A549 (cell line): ENCODE data around the gene EXOC4. TPM values are rescaled to one million over a fixed set of nuclear protein-coding genes. Genes with fewer than 3 reads are reported as not detected.

Source experiments
- ATAC-seq, 2 experiments: fragments of 200-7000 bp in 1 of 2; fragments of >200 bp in 1 of 2; cut with Nextera tagmentation in 1 of 2; cut with Tn5 transposase in 1 of 2; 3 replicates each; pipeline versions ENCODE4 v1.8.0 to v1.9.1; 2018 to 2020; ENCODE audit warnings: mild to moderate bottlenecking in 1 of 2, moderate library complexity in 1 of 2
- CTCF ChIA-PET: fragments of 300-600 bp; sonication (Branson Sonifier 250); formaldehyde crosslinking; extraction: SDS; loops from one replicate; lab custom pipeline; 2021; ENCODE audit warnings: antibody characterized with exemption, inconsistent platforms; lab: Yijun Ruan, JAX
- POLR2A ChIA-PET: fragments of 350-600 bp; formaldehyde crosslinking; extraction: SDS; loops from one replicate; lab custom pipeline; 2021; ENCODE audit warnings: antibody characterized with exemption, inconsistent platforms; lab: Yijun Ruan, JAX
- DNase-seq, 2 experiments: peaks; one replicate each; pipeline versions ENCODE4 v3.0.0 to v3.0.0-alpha.2; 2011 to 2016; ENCODE audit warnings: low read depth in 1 of 2, low spot score in 1 of 2
- FAIRE-seq: peaks from 2 replicates; lab custom pipeline; 2011; peaks lifted over from hg19 to GRCh38; lab: Jason Lieb, UNC
- H3K27ac ChIP-seq, 2 experiments: fragments of >200 bp; sonication (Bioruptor Twin); formaldehyde crosslinking; 3 replicates each; pipeline ENCODE4 v1.5.1; 2016 to 2017
- H3K4me1 ChIP-seq: fragments of >200 bp; sonication (Bioruptor Twin); formaldehyde crosslinking; 3 replicates; pipeline ENCODE4 v1.6.1; 2016
- H3K4me2 ChIP-seq: fragments of >200 bp; sonication (Bioruptor Twin); formaldehyde crosslinking; 3 replicates; pipeline ENCODE4 v1.6.1; 2016
- H3K4me3 ChIP-seq: fragments of >200 bp; sonication (Bioruptor Twin); formaldehyde crosslinking; 3 replicates; pipeline ENCODE4 v1.5.1; 2016
- H3K9me3 ChIP-seq: fragments of >200 bp; sonication (Bioruptor Twin); formaldehyde crosslinking; 3 replicates; pipeline ENCODE4 v1.6.1; 2016
- CEBPB ChIP-seq, 2 experiments: fragments of >200 bp in 1 of 2; sonication (Bioruptor Twin) in 1 of 2; formaldehyde crosslinking in 1 of 2; IDR thresholded peaks; 2 replicates each; pipeline ENCODE4 v1.6.1; 2012 to 2016
- CHD2 ChIP-seq: fragments of 150-350 bp; IDR thresholded peaks from 2 replicates; pipeline ENCODE4 v1.6.1; 2014; ENCODE audit warnings: low read length; ENCODE audit not compliant: partially characterized antibody
- CHD4 ChIP-seq: fragments of 200-600 bp; sonication (generic); IDR thresholded peaks from 2 replicates; pipeline ENCODE4 v1.6.1; 2016; ENCODE audit warnings: antibody characterized with exemption, mild to moderate bottlenecking, borderline replicate concordance
- EHF ChIP-seq: fragments of 250-450 bp; sonication (Bioruptor Pico); IDR thresholded peaks from 2 replicates; pipeline ENCODE4 v1.5.0; 2020; ENCODE audit warnings: mild to moderate bottlenecking
- EP300 ChIP-seq, 2 experiments: fragments of >200 bp; sonication (Bioruptor Twin); formaldehyde crosslinking; IDR thresholded peaks; 2 replicates in 1 of 2; 3 replicates in 1 of 2; pipeline ENCODE4 v1.6.1; 2016 to 2017
- ESRRA ChIP-seq: fragments of 150-350 bp; IDR thresholded peaks from 2 replicates; pipeline ENCODE4 v1.6.1; 2014; ENCODE audit warnings: mild to moderate bottlenecking, low read length, borderline replicate concordance
- FOSB ChIP-seq: fragments of 250-450 bp; sonication (Bioruptor Pico); IDR thresholded peaks from 2 replicates; pipeline ENCODE4 v1.5.0; 2020; ENCODE audit warnings: mild to moderate bottlenecking, moderate library complexity
- GATA3 ChIP-seq: IDR thresholded peaks from 2 replicates; pipeline ENCODE4 v1.6.1; 2012; ENCODE audit warnings: borderline replicate concordance
- HDAC2 ChIP-seq: fragments of 200-600 bp; sonication (generic); IDR thresholded peaks from 2 replicates; pipeline ENCODE4 v1.6.1; 2016
- HEYL ChIP-seq: fragments of 250-450 bp; sonication (Bioruptor Pico); IDR thresholded peaks from 2 replicates; pipeline ENCODE4 v1.8.0; 2021; ENCODE audit warnings: mild to moderate bottlenecking, moderate library complexity
- HOXB5 ChIP-seq: fragments of 250-450 bp; sonication (Bioruptor Pico); IDR thresholded peaks from 2 replicates; pipeline ENCODE4 v1.5.0; 2020; ENCODE audit warnings: mild to moderate bottlenecking, moderate library complexity
- MAX ChIP-seq: IDR thresholded peaks from 2 replicates; pipeline ENCODE4 v1.6.1; 2012
- MAZ ChIP-seq: fragments of 150-350 bp; IDR thresholded peaks from 2 replicates; pipeline ENCODE4 v1.6.1; 2014; ENCODE audit warnings: antibody characterized with exemption, low read depth, low read length, borderline replicate concordance
- MYC ChIP-seq: IDR thresholded peaks from 2 replicates; pipeline ENCODE4 v1.6.1; 2012; ENCODE audit warnings: mild to moderate bottlenecking, inconsistent platforms, low read length, improper control_type of control experiment, borderline replicate concordance
- NR3C1 ChIP-seq: fragments of >200 bp; sonication (Bioruptor Twin); formaldehyde crosslinking; IDR thresholded peaks from 3 replicates; pipeline ENCODE4 v1.6.1; 2017
- POLR2A ChIP-seq: IDR thresholded peaks from 2 replicates; pipeline ENCODE4 v1.6.1; 2012; ENCODE audit warnings: mild to moderate bottlenecking, low read length
- POLR2AphosphoS2 ChIP-seq: conservative IDR thresholded peaks from 2 replicates; pipeline ENCODE4 v1.6.1; 2012; ENCODE audit warnings: low read length, improper control_type of control experiment, inconsistent platforms
- RAD21 ChIP-seq, 2 experiments: fragments of >200 bp in 1 of 2; sonication (Bioruptor Twin) in 1 of 2; formaldehyde crosslinking in 1 of 2; IDR thresholded peaks in 1 of 2; conservative IDR thresholded peaks in 1 of 2; 2 replicates in 1 of 2; 3 replicates in 1 of 2; pipeline ENCODE4 v1.6.1; 2012 to 2018; ENCODE audit warnings: inconsistent platforms in 1 of 2
- REST ChIP-seq: fragments of 200-600 bp; sonication (generic); IDR thresholded peaks from 2 replicates; pipeline ENCODE4 v1.6.1; 2016; ENCODE audit warnings: antibody characterized with exemption, mild to moderate bottlenecking, moderate library complexity
- RFX5 ChIP-seq: fragments of 450-650 bp; IDR thresholded peaks from 2 replicates; pipeline ENCODE4 v1.7.1; 2014; ENCODE audit warnings: antibody characterized with exemption, mild to moderate bottlenecking, moderate library complexity
- RNF2 ChIP-seq: fragments of 200-600 bp; sonication (generic); IDR thresholded peaks from 2 replicates; pipeline ENCODE4 v1.6.1; 2016; ENCODE audit warnings: low read depth, mild to moderate bottlenecking, antibody characterized with exemption, moderate library complexity, borderline replicate concordance
- SMC3 ChIP-seq: fragments of >200 bp; sonication (Bioruptor Twin); formaldehyde crosslinking; IDR thresholded peaks from 3 replicates; pipeline ENCODE4 v1.6.1; 2018; ENCODE audit warnings: inconsistent platforms
- SREBF2 ChIP-seq: fragments of 450-650 bp; IDR thresholded peaks from 2 replicates; pipeline ENCODE4 v1.6.1; 2014; ENCODE audit warnings: mild to moderate bottlenecking, moderate library complexity
- TP53 ChIP-seq: fragments of 250-450 bp; sonication (Bioruptor Pico); IDR thresholded peaks from 2 replicates; pipeline ENCODE4 v1.5.0; 2021; ENCODE audit warnings: mild to moderate bottlenecking, moderate library complexity
- ZSCAN20 ChIP-seq: fragments of 250-450 bp; sonication (Bioruptor Pico); IDR thresholded peaks from 2 replicates; pipeline ENCODE4 v1.8.0; 2022; ENCODE audit warnings: mild to moderate bottlenecking, moderate library complexity
- WGBS: methylation state at CpG from one replicate; pipeline ENCODE4 v1.1.6; 2017; ENCODE audit errors: missing lambda C conversion rate; 5-methylcytosine and 5-hydroxymethylcytosine counted together
- polyA plus RNA-seq, 4 experiments: library from polyadenylated mRNA; depleted of rRNA in 3 of 4; stranded (reverse); fragments of >200 nt; fragmentation: RNase III in 1 of 4; extraction: RNeasy Plus Mini Kit Qiagen cat#74134 plus additional on column Dnase treatment in 1 of 4; gene quantifications; 2 replicates in 3 of 4; 3 replicates in 1 of 4; pipeline ENCODE4 v1.2.3, GENCODE V29; 2011 to 2017

Gene EXOC4
- polyA plus RNA-seq, 2 of the 4 experiments (the other 2 are of a cell fraction): 33.4 to 73.1 TPM

GRCh38 chr7:134059921-134060320, 807.0 kb downstream of the EXOC4 start (continued):
- no peak for TF ChIP-seq HOXB5 (CRISPR knock-in tag)
- no peak for TF ChIP-seq POLR2A
- TF ChIP-seq CEBPB (IDR thresholded peaks at IDR 0.05): no peak
- TF ChIP-seq POLR2AphosphoS2: no peak

- Histone ChIP-seq H3K27ac (no peak overlapping the region), H3K4me1 (no peaks in the 10 kb centered on the region), H3K4me3 (no peak overlapping the region), H3K4me2 (no peak overlapping the region), H3K9me3 (no peaks in the 10 kb centered on the region)
- ChIA-PET POLR2A (no interaction called here), CTCF (interaction anchor here (0.6 to 1.4 kb wide), 2 partner anchors 47 to 77 kb away, joined by 3 to 4 read pairs; no protein-coding TSS in a partner anchor)
- WGBS: 36% methylated on average over 3 of the region's 3 CpGs
- DNase-seq (no peak), ATAC-seq (no peak), FAIRE-seq (no peak)
- no peak for TF ChIP-seq CHD2
- no peak for TF ChIP-seq EP300 (IDR thresholded peaks at IDR 0.05)
- TF ChIP-seq MAZ: no peak
- no peak for TF ChIP-seq SREBF2
- no peak for TF ChIP-seq ZSCAN20
- no peak for TF ChIP-seq EHF (CRISPR knock-in tag)
- no peak for TF ChIP-seq NR3C1
- no peak for TF ChIP-seq TP53 (CRISPR knock-in tag)
- TF ChIP-seq RAD21 (conservative IDR thresholded peaks at IDR 0.05 in 1 of 2, IDR thresholded peaks at IDR 0.05 in 1 of 2): no peak
- TF ChIP-seq CHD4: no peak
- TF ChIP-seq ESRRA: no peak
- TF ChIP-seq MAX: no peak
- TF ChIP-seq FOSB (CRISPR knock-in tag): no peak
- no peak for TF ChIP-seq REST
- no peak for TF ChIP-seq SMC3
- no peak for TF ChIP-seq RNF2
Observed at GRCh38 chr7:134060874-134061273, 808.0 kb downstream of the EXOC4 start.

GRCh38 chr7:134062460-134062859, 809.6 kb downstream of the EXOC4 start:
- 67% methylated on average over 4 of the region's 4 CpGs for WGBS
- POLR2A ChIA-PET: no interaction called here

More at GRCh38 chr7:134062460-134062859, 809.6 kb downstream of the EXOC4 start:
- no peak overlapping the region for H3K4me2 ChIP-seq
- TF ChIP-seq FOSB (CRISPR knock-in tag) (no peak), SREBF2 (no peak), ZSCAN20 (no peak), HEYL (CRISPR knock-in tag) (no peak), GATA3 (no peak), RAD21 (conservative IDR thresholded peaks at IDR 0.05 in 1 of 2, IDR thresholded peaks at IDR 0.05 in 1 of 2) (no peak), MYC (no peak), RFX5 (no peak), MAX (no peak), HDAC2 (no peak)
- no peak for ATAC-seq
- H3K27ac ChIP-seq: no peak overlapping the region
- no peaks in the 10 kb centered on the region for H3K9me3 ChIP-seq
- CTCF ChIA-PET: interaction anchor here (1.4 kb wide), 1 partner anchor 46 kb away, joined by 3 read pairs; no protein-coding TSS in a partner anchor
- H3K4me3 ChIP-seq: no peak overlapping the region
- peak; percentile 36 for FAIRE-seq
- no peaks in the 10 kb centered on the region for H3K4me1 ChIP-seq
- DNase-seq: no peak
